Liver (tissue), 9 donors: ENCODE data around the gene PPFIA2. TPM values are rescaled to one million over a fixed set of nuclear protein-coding genes. Genes with fewer than 3 reads are reported as not detected.
A peak's percentile ranks its signal among the peaks of the same experiment; 100 is the strongest.

Source experiments
- DNase-seq: peaks from one replicate; pipeline ENCODE4 v3.0.0-alpha.2; 2017; ENCODE audit warnings: low spot score
- H3K27ac ChIP-seq, 2 donors: one replicate each; pipeline ENCODE4 v1.7.0; 2013; ENCODE audit warnings: inconsistent platforms in 2 of 2, low read length in 2 of 2, control low read depth in 1 of 2, low read depth in 1 of 2, mild to moderate bottlenecking in 1 of 2
- H3K27me3 ChIP-seq, 4 donors: one replicate each; pipeline versions ENCODE4 v1.6.1 to v1.7.0; 2013; ENCODE audit warnings: low read length in 3 of 4, inconsistent platforms in 1 of 4, mild to moderate bottlenecking in 1 of 4, moderate library complexity in 1 of 4; ENCODE audit not compliant: control insufficient read depth in 4 of 4, insufficient read depth in 4 of 4
- H3K36me3 ChIP-seq, 4 donors: one replicate each; pipeline versions ENCODE4 v1.6.1 to v1.7.0; 2013; ENCODE audit warnings: low read length in 3 of 4, mild to moderate bottlenecking in 3 of 4, low read depth in 1 of 4, moderate library complexity in 1 of 4; ENCODE audit not compliant: control insufficient read depth in 4 of 4, insufficient read depth in 3 of 4
- H3K4me1 ChIP-seq, 4 donors: one replicate each; pipeline versions ENCODE4 v1.6.1 to v1.7.0; 2013; ENCODE audit warnings: low read length in 3 of 4, mild to moderate bottlenecking in 3 of 4, moderate library complexity in 1 of 4; ENCODE audit not compliant: control insufficient read depth in 4 of 4, insufficient read depth in 4 of 4
- H3K4me3 ChIP-seq, 3 donors: one replicate each; pipeline versions ENCODE4 v1.6.1 to v1.7.0; 2013; ENCODE audit warnings: low read length in 3 of 3, control low read depth in 1 of 3, low read depth in 1 of 3, mild to moderate bottlenecking in 1 of 3
- H3K9ac ChIP-seq, 2 donors: one replicate each; pipeline ENCODE4 v1.7.0; 2013; ENCODE audit warnings: low read length in 2 of 2, mild to moderate bottlenecking in 2 of 2, moderate library complexity in 2 of 2, control low read depth in 1 of 2, low read depth in 1 of 2
- H3K9me3 ChIP-seq, 4 donors: one replicate each; pipeline versions ENCODE4 v1.6.1 to v1.7.0; 2013; ENCODE audit warnings: low read length in 3 of 4; ENCODE audit not compliant: control insufficient read depth in 4 of 4
- FOXA1 ChIP-seq: IDR thresholded peaks from 2 replicates; pipeline ENCODE4 v1.6.1; 2016; ENCODE audit warnings: antibody characterized with exemption
- FOXA2 ChIP-seq: IDR thresholded peaks from 2 replicates; pipeline ENCODE4 v1.6.1; 2016; ENCODE audit warnings: antibody characterized with exemption
- HNF4A ChIP-seq, 2 donors: conservative IDR thresholded peaks; 2 replicates each; pipeline ENCODE4 v1.6.1; 2016; ENCODE audit warnings: antibody characterized with exemption in 2 of 2, mild to moderate bottlenecking in 2 of 2
- HNF4G ChIP-seq: IDR thresholded peaks from 2 replicates; pipeline ENCODE4 v1.6.1; 2016; ENCODE audit warnings: antibody characterized with exemption
- JUND ChIP-seq, 2 donors: IDR thresholded peaks; 2 replicates each; pipeline ENCODE4 v1.6.1; 2016; ENCODE audit warnings: antibody characterized with exemption in 2 of 2
- NR2F2 ChIP-seq: IDR thresholded peaks from 2 replicates; pipeline ENCODE4 v1.6.1; 2016; ENCODE audit warnings: antibody characterized with exemption
- RAD21 ChIP-seq, 2 donors: IDR thresholded peaks; 2 replicates each; pipeline ENCODE4 v1.6.1; 2016; ENCODE audit warnings: antibody characterized with exemption in 2 of 2, mild to moderate bottlenecking in 2 of 2
- RXRA ChIP-seq, 2 donors: IDR thresholded peaks; 2 replicates each; pipeline ENCODE4 v1.6.1; 2017 to 2018; ENCODE audit warnings: antibody characterized with exemption in 2 of 2, mild to moderate bottlenecking in 1 of 2
- YY1 ChIP-seq: IDR thresholded peaks from 2 replicates; pipeline ENCODE4 v1.6.1; 2016; ENCODE audit warnings: antibody characterized with exemption, mild to moderate bottlenecking
- WGBS: extraction: QIAGEN DNeasy Blood & Tissue Kit; methylation state at CpG from one replicate; pipeline ENCODE4 v1.1.7; 2013; 5-methylcytosine and 5-hydroxymethylcytosine counted together
- polyA plus RNA-seq, 2 donors: library from polyadenylated mRNA; stranded (reverse) in 1 of 2; unstranded in 1 of 2; fragments of 200-250 nt in 1 of 2; fragments of >200 nt in 1 of 2; fragmentation: Nextera tagmentation in 1 of 2; extraction: Ambion mirVana in 1 of 2; gene quantifications; one replicate each; pipeline versions ENCODE4 v1.2.1 to v1.2.3, GENCODE V29; 2013 to 2015
- total RNA-seq, 2 donors: library from RNA; depleted of rRNA; stranded (reverse); fragments of >200 nt; gene quantifications; one replicate each; pipeline ENCODE4 v1.2.3, GENCODE V29; 2014
- TF ChIP-seq, protein P1 (sequence below): IDR thresholded peaks from 2 replicates; pipeline ENCODE4 v1.6.1; 2016; ENCODE audit warnings: antibody characterized with exemption, mild to moderate bottlenecking
- TF ChIP-seq, protein P2 (sequence below): IDR thresholded peaks from 2 replicates; pipeline ENCODE4 v1.6.1; 2016; ENCODE audit warnings: antibody characterized with exemption
- TF ChIP-seq, protein P3 (sequence below): IDR thresholded peaks from 2 replicates; pipeline ENCODE4 v1.6.1; 2016; ENCODE audit warnings: antibody characterized with exemption
- TF ChIP-seq, protein P4 (sequence below): IDR thresholded peaks from 2 replicates; pipeline ENCODE4 v1.6.1; 2016; ENCODE audit warnings: antibody characterized with exemption
- TF ChIP-seq, protein P5 (sequence below): fragments of 150-350 bp; IDR thresholded peaks from 2 replicates; pipeline ENCODE4 v1.5.1; 2017; ENCODE audit warnings: improper control_type of control experiment, low read depth, low read length; ENCODE audit not compliant: missing input control
- donor health status: healthy.
- donor health status: healthy.
- donor health status: healthy.
- donor health status: healthy.
- donor health status: healthy.

The PPFIA2 gene
- total and polyA plus RNA-seq, 4 donors: 0.05 to 0.50 (median 0.22) TPM; not detected in 1

DNA sequence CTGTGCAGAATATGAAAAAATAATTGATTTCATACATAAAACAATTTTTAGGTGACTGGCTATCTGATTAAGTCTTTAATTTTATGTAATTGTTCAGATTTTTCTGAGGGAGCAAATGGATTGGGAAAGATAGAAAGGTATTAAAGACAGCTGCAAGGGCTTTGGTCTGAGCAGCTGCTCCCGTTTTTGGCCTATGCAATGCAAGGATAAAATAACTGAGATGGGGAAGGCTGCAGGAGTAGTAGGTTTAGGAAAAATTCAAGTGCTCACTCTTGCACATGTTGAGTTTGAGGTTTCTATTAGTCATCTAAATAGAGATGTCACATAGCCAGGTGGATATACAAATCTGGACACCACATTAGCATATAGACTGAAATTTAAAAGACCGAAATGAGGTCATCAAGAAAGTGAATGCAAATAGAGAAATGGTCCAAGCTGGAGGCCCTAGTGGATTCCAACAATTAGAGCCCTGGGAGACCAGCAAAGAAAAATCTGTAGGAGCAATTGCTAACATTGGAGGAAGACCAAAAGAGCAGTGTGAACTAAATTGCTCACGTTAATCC is 144.0 kb downstream of the PPFIA2 start:
- Histone ChIP-seq H3K9ac (no peak overlapping the region), H3K27ac (no peak overlapping the region), H3K36me3 (no peaks in the 10 kb centered on the region), H3K4me1 (no peaks in the 10 kb centered on the region), H3K27me3 (no peaks in the 10 kb centered on the region), H3K4me3 (no peak overlapping the region), H3K9me3 (no peaks in the 10 kb centered on the region)
- DNase-seq: no peak
- TF ChIP-seq, protein P1, sequence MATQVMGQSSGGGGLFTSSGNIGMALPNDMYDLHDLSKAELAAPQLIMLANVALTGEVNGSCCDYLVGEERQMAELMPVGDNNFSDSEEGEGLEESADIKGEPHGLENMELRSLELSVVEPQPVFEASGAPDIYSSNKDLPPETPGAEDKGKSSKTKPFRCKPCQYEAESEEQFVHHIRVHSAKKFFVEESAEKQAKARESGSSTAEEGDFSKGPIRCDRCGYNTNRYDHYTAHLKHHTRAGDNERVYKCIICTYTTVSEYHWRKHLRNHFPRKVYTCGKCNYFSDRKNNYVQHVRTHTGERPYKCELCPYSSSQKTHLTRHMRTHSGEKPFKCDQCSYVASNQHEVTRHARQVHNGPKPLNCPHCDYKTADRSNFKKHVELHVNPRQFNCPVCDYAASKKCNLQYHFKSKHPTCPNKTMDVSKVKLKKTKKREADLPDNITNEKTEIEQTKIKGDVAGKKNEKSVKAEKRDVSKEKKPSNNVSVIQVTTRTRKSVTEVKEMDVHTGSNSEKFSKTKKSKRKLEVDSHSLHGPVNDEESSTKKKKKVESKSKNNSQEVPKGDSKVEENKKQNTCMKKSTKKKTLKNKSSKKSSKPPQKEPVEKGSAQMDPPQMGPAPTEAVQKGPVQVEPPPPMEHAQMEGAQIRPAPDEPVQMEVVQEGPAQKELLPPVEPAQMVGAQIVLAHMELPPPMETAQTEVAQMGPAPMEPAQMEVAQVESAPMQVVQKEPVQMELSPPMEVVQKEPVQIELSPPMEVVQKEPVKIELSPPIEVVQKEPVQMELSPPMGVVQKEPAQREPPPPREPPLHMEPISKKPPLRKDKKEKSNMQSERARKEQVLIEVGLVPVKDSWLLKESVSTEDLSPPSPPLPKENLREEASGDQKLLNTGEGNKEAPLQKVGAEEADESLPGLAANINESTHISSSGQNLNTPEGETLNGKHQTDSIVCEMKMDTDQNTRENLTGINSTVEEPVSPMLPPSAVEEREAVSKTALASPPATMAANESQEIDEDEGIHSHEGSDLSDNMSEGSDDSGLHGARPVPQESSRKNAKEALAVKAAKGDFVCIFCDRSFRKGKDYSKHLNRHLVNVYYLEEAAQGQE: no peak
- TF ChIP-seq HNF4G (no peak), RXRA (IDR thresholded peaks at IDR 0.05) (no peak), NR2F2 (no peak), JUND (IDR thresholded peaks at IDR 0.05) (no peak), HNF4A (conservative IDR thresholded peaks at IDR 0.05) (no peak), FOXA2 (no peak), FOXA1 (no peak)
- TF ChIP-seq, protein P2, sequence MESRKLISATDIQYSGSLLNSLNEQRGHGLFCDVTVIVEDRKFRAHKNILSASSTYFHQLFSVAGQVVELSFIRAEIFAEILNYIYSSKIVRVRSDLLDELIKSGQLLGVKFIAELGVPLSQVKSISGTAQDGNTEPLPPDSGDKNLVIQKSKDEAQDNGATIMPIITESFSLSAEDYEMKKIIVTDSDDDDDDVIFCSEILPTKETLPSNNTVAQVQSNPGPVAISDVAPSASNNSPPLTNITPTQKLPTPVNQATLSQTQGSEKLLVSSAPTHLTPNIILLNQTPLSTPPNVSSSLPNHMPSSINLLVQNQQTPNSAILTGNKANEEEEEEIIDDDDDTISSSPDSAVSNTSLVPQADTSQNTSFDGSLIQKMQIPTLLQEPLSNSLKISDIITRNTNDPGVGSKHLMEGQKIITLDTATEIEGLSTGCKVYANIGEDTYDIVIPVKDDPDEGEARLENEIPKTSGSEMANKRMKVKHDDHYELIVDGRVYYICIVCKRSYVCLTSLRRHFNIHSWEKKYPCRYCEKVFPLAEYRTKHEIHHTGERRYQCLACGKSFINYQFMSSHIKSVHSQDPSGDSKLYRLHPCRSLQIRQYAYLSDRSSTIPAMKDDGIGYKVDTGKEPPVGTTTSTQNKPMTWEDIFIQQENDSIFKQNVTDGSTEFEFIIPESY: no peak
- 71% methylated on average over 3 of the region's 3 CpGs for WGBS

DNA sequence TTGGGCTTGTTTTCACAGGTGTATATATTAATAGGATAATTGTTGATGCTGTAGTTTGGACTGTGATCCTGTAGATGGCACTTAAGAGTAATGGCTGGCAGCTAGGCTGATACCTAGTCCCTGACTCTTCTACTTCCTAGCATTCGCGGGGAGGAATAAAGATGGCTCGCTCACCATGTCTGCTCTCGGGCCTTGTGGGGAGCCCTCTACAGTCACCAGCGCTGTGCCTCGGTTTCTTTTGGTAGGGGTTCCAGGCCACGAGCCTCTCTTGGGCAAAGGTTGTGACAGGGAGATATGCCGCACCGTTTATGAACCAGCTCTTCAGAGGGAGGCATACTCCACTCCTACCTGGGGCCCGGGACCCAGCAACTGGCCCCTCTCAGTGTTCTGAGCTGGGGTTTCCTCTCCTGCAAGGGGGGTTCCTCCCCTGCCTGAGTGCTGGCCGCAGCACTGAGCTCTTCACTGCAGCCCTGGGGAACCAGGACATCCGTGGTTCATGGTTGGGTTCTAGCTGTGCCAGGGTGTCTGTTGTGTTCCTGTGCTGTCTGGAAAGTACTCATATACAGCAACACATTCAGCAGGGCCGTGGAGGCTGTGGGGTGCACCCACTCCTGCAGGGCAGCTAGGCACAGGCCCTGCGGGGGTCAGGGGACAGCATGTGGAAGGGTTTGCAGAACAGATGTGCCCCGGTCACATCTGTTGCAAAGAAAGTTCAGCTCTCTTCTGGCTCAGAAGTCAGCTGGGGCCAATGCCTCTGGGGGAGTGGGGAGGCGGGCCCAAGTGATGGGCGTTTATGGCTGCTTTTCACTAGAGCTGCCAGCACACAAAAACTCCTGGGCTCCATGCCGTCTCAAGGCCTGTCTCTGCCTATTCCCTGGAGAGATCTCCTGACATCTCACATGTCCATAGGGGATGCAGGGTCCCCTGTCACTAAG is 147.9 kb downstream of the PPFIA2 start:
- no peaks in the 10 kb centered on the region for H3K36me3 ChIP-seq
- no peak for DNase-seq
- WGBS: 80% methylated on average over 18 of the region's 18 CpGs

More for the DNA sequence above, 147.9 kb downstream of the PPFIA2 start:
- Histone ChIP-seq H3K27ac (no peak overlapping the region), H3K4me3 (no peak overlapping the region), H3K9me3 (no peaks in the 10 kb centered on the region), H3K27me3 (no peaks in the 10 kb centered on the region), H3K4me1 (no peaks in the 10 kb centered on the region), H3K9ac (no peak overlapping the region)
- no peak for TF ChIP-seq HNF4G
- TF ChIP-seq FOXA1: no peak
- TF ChIP-seq, protein P3, sequence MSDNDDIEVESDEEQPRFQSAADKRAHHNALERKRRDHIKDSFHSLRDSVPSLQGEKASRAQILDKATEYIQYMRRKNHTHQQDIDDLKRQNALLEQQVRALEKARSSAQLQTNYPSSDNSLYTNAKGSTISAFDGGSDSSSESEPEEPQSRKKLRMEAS: no peak
- TF ChIP-seq, protein P4, sequence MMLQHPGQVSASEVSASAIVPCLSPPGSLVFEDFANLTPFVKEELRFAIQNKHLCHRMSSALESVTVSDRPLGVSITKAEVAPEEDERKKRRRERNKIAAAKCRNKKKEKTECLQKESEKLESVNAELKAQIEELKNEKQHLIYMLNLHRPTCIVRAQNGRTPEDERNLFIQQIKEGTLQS: no peak
- peak in 1 of 2 donors; percentile 34 for TF ChIP-seq RAD21 (IDR thresholded peaks at IDR 0.05)
- TF ChIP-seq JUND (IDR thresholded peaks at IDR 0.05): no peak
- TF ChIP-seq, protein P5, sequence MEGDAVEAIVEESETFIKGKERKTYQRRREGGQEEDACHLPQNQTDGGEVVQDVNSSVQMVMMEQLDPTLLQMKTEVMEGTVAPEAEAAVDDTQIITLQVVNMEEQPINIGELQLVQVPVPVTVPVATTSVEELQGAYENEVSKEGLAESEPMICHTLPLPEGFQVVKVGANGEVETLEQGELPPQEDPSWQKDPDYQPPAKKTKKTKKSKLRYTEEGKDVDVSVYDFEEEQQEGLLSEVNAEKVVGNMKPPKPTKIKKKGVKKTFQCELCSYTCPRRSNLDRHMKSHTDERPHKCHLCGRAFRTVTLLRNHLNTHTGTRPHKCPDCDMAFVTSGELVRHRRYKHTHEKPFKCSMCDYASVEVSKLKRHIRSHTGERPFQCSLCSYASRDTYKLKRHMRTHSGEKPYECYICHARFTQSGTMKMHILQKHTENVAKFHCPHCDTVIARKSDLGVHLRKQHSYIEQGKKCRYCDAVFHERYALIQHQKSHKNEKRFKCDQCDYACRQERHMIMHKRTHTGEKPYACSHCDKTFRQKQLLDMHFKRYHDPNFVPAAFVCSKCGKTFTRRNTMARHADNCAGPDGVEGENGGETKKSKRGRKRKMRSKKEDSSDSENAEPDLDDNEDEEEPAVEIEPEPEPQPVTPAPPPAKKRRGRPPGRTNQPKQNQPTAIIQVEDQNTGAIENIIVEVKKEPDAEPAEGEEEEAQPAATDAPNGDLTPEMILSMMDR: peak; percentile 20
- no peak for TF ChIP-seq FOXA2
- TF ChIP-seq NR2F2: no peak
- no peak for TF ChIP-seq YY1
- TF ChIP-seq, protein P1: no peak
